Stomach smooth muscle (tissue), 2 donors: Measurements from ENCODE around the gene KDM1B.

Experiments
- H3K27ac ChIP-seq: one replicate; pipeline ENCODE4 v1.7.0; 2013; ENCODE audit warnings: mild to moderate bottlenecking, low read length, inconsistent platforms
- H3K27me3 ChIP-seq, 2 donors: one replicate each; pipeline ENCODE4 v1.7.0; 2013; ENCODE audit warnings: low read length in 2 of 2; ENCODE audit not compliant: insufficient read depth in 2 of 2, control insufficient read depth in 1 of 2
- H3K36me3 ChIP-seq, 2 donors: one replicate each; pipeline ENCODE4 v1.7.0; 2013; ENCODE audit warnings: low read length in 2 of 2; ENCODE audit not compliant: control insufficient read depth in 2 of 2, insufficient read depth in 2 of 2
- H3K4me1 ChIP-seq: one replicate; pipeline ENCODE4 v1.7.0; 2013; ENCODE audit warnings: low read length; ENCODE audit not compliant: control insufficient read depth, insufficient read depth
- H3K4me3 ChIP-seq, 2 donors: one replicate each; pipeline ENCODE4 v1.7.0; 2013; ENCODE audit warnings: low read length in 2 of 2
- H3K9ac ChIP-seq, 2 donors: one replicate each; pipeline ENCODE4 v1.7.0; 2013; ENCODE audit warnings: low read length in 2 of 2, mild to moderate bottlenecking in 1 of 2
- H3K9me3 ChIP-seq, 2 donors: one replicate each; pipeline ENCODE4 v1.7.0; 2013; ENCODE audit warnings: low read length in 2 of 2; ENCODE audit not compliant: control insufficient read depth in 2 of 2
- donor health status: healthy.
- donor health status: Pancreatic carcinoma.

KDM1B gene

GRCh38 chr6:18269253-18269652, 114.0 kb downstream of the KDM1B start:
- H3K4me3 ChIP-seq: no peak overlapping the region

GRCh38 chr6:18269717-18270116, 114.5 kb downstream of the KDM1B start:
- Histone ChIP-seq H3K27me3 (peaks cover 0 to 2% of the 10 kb centered on the region in 2 donors), H3K36me3 (no peaks in the 10 kb centered on the region), H3K4me3 (no peak overlapping the region), H3K9ac (no peak overlapping the region), H3K27ac (no peak overlapping the region), H3K9me3 (no peaks in the 10 kb centered on the region), H3K4me1 (no peaks in the 10 kb centered on the region)

More at GRCh38 chr6:18269253-18269652, 114.0 kb downstream of the KDM1B start:
- Histone ChIP-seq H3K4me1 (no peaks in the 10 kb centered on the region), H3K9me3 (no peaks in the 10 kb centered on the region), H3K27ac (no peak overlapping the region), H3K36me3 (no peaks in the 10 kb centered on the region), H3K27me3 (peaks cover 0 to 2% of the 10 kb centered on the region in 2 donors), H3K9ac (no peak overlapping the region)

GRCh38 chr6:18270216-18270615, 115.0 kb downstream of the KDM1B start:
- no peak overlapping the region for H3K4me3 ChIP-seq
- H3K36me3 ChIP-seq: no peaks in the 10 kb centered on the region
- H3K27ac ChIP-seq: no peak overlapping the region
- no peaks in the 10 kb centered on the region for H3K9me3 ChIP-seq
- H3K4me1 ChIP-seq: no peaks in the 10 kb centered on the region
- H3K27me3 ChIP-seq: peaks cover 4 to 5% of the 10 kb centered on the region in 2 donors
- no peak overlapping the region for H3K9ac ChIP-seq
